NCI-H1436 treated with DMSO at 0.1 percent for 48 hours (cell line): ENCODE results near the gene PRDM15.

Experiments
- DNase-seq: peaks from one replicate; lab custom pipeline; 2025; lab: John Stamatoyannopoulos, UW

The PRDM15 gene, protein sequence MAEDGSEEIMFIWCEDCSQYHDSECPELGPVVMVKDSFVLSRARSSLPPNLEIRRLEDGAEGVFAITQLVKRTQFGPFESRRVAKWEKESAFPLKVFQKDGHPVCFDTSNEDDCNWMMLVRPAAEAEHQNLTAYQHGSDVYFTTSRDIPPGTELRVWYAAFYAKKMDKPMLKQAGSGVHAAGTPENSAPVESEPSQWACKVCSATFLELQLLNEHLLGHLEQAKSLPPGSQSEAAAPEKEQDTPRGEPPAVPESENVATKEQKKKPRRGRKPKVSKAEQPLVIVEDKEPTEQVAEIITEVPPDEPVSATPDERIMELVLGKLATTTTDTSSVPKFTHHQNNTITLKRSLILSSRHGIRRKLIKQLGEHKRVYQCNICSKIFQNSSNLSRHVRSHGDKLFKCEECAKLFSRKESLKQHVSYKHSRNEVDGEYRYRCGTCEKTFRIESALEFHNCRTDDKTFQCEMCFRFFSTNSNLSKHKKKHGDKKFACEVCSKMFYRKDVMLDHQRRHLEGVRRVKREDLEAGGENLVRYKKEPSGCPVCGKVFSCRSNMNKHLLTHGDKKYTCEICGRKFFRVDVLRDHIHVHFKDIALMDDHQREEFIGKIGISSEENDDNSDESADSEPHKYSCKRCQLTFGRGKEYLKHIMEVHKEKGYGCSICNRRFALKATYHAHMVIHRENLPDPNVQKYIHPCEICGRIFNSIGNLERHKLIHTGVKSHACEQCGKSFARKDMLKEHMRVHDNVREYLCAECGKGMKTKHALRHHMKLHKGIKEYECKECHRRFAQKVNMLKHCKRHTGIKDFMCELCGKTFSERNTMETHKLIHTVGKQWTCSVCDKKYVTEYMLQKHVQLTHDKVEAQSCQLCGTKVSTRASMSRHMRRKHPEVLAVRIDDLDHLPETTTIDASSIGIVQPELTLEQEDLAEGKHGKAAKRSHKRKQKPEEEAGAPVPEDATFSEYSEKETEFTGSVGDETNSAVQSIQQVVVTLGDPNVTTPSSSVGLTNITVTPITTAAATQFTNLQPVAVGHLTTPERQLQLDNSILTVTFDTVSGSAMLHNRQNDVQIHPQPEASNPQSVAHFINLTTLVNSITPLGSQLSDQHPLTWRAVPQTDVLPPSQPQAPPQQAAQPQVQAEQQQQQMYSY

GRCh38 chr21:41879190-41879998 lies at the start of gene PRDM15:
Gene PRDM15, minus strand, starts transcription at chr21:41879344. Its CDS starts 18,981 bp downstream, at chr21:41860363.
- no peak for DNase-seq

GRCh38 chr21:41928621-41929220 lies 49.6 kb upstream of the PRDM15 start:
- no peak for DNase-seq

DNA sequence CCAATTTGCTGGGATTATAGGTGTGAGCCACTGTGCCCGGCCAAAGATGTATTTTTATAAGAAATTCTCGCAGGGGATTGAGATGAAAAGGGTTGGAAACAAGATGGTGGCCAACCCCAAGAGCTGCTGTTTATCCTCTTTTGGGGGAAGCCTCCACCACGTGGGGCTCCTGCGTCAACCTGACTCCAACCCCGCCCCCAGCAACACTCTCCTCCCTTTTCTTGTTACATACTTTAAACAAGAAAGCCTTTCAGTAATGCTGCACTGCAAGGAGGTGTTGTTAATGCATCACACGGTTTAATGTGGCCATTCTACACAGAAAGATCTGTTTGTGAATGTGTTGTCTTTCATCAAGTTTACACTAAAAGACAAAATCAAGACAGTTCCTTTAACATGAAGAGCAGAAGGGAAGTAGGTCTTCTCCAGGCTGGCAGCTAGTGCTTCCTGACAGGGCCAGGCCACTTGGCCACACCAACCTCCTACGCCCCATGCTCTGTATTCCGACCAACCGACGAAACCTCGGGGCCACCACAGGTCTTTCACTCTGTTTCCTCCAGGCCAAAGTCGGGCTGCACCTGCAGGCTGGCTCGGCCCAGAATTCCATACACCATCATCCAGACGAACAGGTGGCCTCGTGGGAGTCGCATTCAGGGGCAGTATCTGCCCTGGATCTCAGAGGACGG lies 48.7 kb upstream of the PRDM15 start:
- DNase-seq, result no peak

GRCh38 chr21:41926807-41927171 lies 47.6 kb upstream of the PRDM15 start:
- DNase-seq, result no peak

GRCh38 chr21:41926117-41926806 lies 47.1 kb upstream of the PRDM15 start:
- DNase-seq, result no peak

- no peak for DNase-seq
Measured at GRCh38 chr21:41925767-41926116, 46.6 kb upstream of the PRDM15 start.

GRCh38 chr21:41924368-41924754 lies 45.2 kb upstream of the PRDM15 start:
- DNase-seq, result no peak

GRCh38 chr21:41923631-41924367 lies 44.7 kb upstream of the PRDM15 start:
- DNase-seq, result no peak

DNA sequence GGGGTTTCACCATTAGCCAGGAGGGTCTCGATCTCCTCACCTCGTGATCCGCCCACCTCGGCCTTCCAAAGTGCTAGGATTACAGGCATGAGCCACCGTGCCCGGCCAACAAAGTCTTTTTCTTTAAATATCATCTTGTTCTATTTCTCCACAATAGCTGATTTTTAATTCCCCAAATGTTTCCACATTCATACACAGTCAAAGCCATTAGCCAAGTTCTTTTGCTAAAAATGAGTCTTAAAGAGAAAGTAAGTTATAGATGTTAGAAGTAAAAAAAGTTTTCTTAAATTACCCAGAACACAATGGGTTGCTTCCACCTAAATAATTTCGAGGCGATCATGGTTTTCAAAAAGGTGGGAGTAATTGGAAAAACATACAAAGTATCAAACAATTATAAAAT lies 44.0 kb upstream of the PRDM15 start:
- no peak for DNase-seq

GRCh38 chr21:41921021-41921420 lies 41.9 kb upstream of the PRDM15 start:
- DNase-seq, result no peak

DNA sequence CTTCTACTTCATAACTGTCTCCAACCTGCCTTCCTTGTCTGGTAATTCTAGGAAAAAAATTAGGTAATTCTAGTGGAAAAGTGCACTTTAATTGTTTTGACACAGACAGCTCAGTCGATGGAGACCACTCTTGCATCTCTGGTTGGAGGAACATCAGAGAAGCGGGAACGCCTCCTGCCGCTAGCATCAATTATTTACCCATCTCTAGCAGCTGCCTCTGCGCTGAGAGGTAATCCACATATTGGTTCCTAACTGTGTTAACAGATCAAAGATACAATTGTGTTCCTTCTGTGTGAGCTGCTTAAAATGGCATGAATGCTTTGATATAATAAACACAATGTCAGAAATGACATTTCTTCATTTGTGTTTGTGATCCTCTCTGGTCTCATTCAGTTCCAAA lies 41.3 kb upstream of the PRDM15 start:
- no peak for DNase-seq

DNA sequence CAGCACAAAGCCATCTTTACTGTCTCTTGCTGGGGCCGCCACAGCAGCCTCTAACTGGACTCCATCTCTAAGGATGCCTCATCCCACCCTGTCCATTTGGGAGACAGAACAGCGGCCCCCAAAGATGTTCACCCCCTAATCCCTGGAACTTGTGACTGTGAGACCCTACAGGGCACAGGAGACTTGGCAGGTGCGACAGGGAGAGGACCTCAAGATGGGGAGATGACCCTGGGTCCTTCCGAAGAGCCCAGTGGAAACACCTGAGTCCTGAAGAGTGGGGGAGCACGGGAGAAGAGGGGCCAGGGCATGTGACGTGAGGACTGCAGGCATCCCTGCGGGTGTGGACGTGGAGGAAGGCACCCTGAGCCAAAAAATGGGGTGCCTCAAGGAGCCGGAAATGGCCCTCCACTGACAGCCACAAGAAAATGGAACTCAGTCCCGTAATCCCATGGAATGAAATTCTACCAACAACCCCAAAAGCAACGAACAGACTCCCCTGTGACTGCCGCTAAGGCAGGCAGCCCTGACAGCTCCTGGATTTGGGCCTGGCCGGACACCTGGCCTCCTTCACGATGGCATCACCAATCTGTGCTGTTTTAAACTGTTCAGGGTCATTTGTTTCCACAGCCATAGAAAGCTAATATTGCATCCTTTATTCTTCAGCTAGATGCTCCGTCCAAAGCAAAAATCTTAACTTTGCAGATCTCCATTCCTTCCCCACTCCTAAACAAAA lies 40.7 kb upstream of the PRDM15 start:
- DNase-seq, result no peak

DNA sequence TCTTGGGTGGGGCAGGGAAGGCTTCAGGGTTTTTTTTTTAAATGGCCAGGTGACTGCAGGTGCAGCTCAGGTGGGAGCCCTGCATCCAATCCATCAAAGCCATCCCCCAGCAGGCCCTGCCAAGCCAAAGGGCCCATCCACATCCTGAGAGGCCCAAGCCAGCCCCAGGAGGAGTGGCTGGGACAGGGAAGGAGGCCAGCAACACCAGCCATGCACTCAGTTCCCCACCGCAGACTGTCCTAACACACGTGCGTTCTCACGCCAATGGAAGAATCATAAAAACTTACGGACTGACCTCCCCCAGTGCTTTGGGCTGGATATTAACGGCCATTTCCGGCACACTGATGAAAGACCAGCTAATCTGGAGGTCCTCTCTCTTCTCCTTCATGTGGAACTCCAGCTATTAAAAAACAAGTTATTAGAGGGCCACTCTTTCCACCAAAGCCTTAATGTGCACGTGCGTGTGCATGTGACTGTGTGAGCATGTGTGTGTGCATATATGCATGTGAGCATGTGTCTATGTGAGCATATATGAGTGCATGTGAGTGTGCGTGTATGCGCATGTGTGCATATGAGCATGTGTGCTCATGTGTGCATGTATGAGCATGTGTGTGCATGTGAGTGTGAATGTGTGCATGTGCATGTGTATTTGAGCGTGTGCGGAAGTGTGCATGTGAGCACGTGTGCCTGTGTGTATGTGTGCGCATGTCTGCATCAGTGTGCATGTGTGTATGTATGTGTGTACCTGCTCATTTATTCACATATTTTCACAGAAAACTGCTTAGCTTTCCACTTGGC lies 39.6 kb upstream of the PRDM15 start:
- DNase-seq, result no peak

- DNase-seq, result no peak
Measured at GRCh38 chr21:41917531-41917930, 38.4 kb upstream of the PRDM15 start.

GRCh38 chr21:41916888-41917433 lies 37.8 kb upstream of the PRDM15 start:
- DNase-seq, result no peak

DNA sequence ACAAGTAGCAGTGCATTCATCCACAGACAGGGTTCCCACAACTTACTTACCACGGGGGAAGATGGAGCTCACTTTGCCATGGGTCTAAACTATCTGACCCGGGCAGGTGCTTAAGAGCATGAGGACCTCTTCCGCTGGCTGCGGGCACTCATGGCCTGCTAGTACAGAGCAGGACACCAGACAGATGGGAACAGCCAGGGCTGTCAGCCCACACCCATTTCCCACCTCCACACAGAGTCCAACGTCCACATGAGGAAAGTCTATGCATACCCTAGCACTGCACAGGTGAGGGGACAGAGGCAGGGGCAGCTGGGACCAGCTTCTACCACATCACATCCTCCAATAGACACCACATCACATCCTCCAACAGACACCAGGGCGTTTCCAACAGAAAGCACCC lies 35.8 kb upstream of the PRDM15 start:
- no peak for DNase-seq

GRCh38 chr21:41914358-41914757 lies 35.2 kb upstream of the PRDM15 start:
- DNase-seq, result no peak

GRCh38 chr21:41913230-41913629 lies 34.1 kb upstream of the PRDM15 start:
- DNase-seq, result no peak
